ENCODE results near the gene SLC50A1.

The SLC50A1 gene

GRCh38 chr1:155186794-155187455 is 51.3 kb downstream of the SLC50A1 start:
- no peak for DNase-seq

- no peak for DNase-seq
These were observed 51.8 kb downstream of the SLC50A1 start for GRCh38 chr1:155187456-155187891.

- no peak for DNase-seq
These were observed 52.6 kb downstream of the SLC50A1 start for GRCh38 chr1:155188268-155188667.

Measured in NCI-H1105 (cell line).